HG02759 (cell line): ENCODE measurements around the gene LTB4R2.

ENCODE experiments used
- ATAC-seq: cut with Tn5 transposase; IDR thresholded peaks from one replicate; pipeline ENCODE4 v1.9.1; 2021; ENCODE audit warnings: mild to moderate bottlenecking, moderate library complexity; ENCODE audit not compliant: unreplicated experiment

Gene LTB4R2

GRCh38 chr14:24277071-24277470, 32.9 kb upstream of the LTB4R2 start:
- ATAC-seq = no peak

GRCh38 chr14:24277606-24278321, 32.2 kb upstream of the LTB4R2 start:
- ATAC-seq = no peak

- no peak for ATAC-seq
Measured at GRCh38 chr14:24278424-24278823, 31.5 kb upstream of the LTB4R2 start.

GRCh38 chr14:24279301-24280186, 30.4 kb upstream of the LTB4R2 start:
- ATAC-seq = peak; percentile 82

GRCh38 chr14:24280797-24281460, 29.0 kb upstream of the LTB4R2 start:
- ATAC-seq = no peak

GRCh38 chr14:24281636-24282035, 28.3 kb upstream of the LTB4R2 start:
- no peak for ATAC-seq

- no peak for ATAC-seq
Measured at GRCh38 chr14:24282736-24283135, 27.2 kb upstream of the LTB4R2 start.

GRCh38 chr14:24283796-24284460, 26.0 kb upstream of the LTB4R2 start:
- ATAC-seq = no peak

GRCh38 chr14:24284501-24285035, 25.4 kb upstream of the LTB4R2 start:
- ATAC-seq = no peak

- no peak for ATAC-seq
Measured at GRCh38 chr14:24285351-24285750, 24.6 kb upstream of the LTB4R2 start.

- no peak for ATAC-seq
Measured at GRCh38 chr14:24286996-24287395, 22.9 kb upstream of the LTB4R2 start.

GRCh38 chr14:24289649-24290280, 20.2 kb upstream of the LTB4R2 start:
- ATAC-seq = peak; percentile 67

- ATAC-seq = no peak
Measured at GRCh38 chr14:24290746-24291145, 19.2 kb upstream of the LTB4R2 start.

- ATAC-seq = no peak
Measured at GRCh38 chr14:24291446-24292117, 18.4 kb upstream of the LTB4R2 start.

- no peak for ATAC-seq
Measured at GRCh38 chr14:24292118-24292807, 17.7 kb upstream of the LTB4R2 start.

- no peak for ATAC-seq
Measured at GRCh38 chr14:24293525-24293924, 16.4 kb upstream of the LTB4R2 start.

- ATAC-seq = peak; percentile 57
Measured at GRCh38 chr14:24296341-24297157, 13.4 kb upstream of the LTB4R2 start.
